H1 (cell line): Measurements from ENCODE around the gene LYPD6B. TPM values are rescaled to one million over a fixed set of nuclear protein-coding genes. Genes with fewer than 3 reads are reported as not detected.

ENCODE experiments used
- CTCF ChIA-PET: fragments of 300-600 bp; sonication (Branson Sonifier 250); formaldehyde crosslinking; loops from one replicate; lab custom pipeline; 2021; ENCODE audit not compliant: partially characterized antibody; lab: Charles Lee
- POLR2A ChIA-PET: fragments of 300-600 bp; sonication (Branson Sonifier 250); formaldehyde crosslinking; loops from one replicate; lab custom pipeline; 2021; ENCODE audit warnings: inconsistent platforms; ENCODE audit not compliant: partially characterized antibody; lab: Charles Lee
- DNase-seq, 2 experiments: peaks; one replicate each; pipeline versions ENCODE4 v3.0.0 to v3.0.0-alpha.2; 2010 to 2022; ENCODE audit warnings: low spot score in 2 of 2, low read depth in 1 of 2, mixed read lengths in 1 of 2
- FAIRE-seq: peaks from 2 replicates; lab custom pipeline; 2011; peaks lifted over from hg19 to GRCh38; lab: Jason Lieb, UNC
- H2AFZ ChIP-seq: 2 replicates; pipeline ENCODE4 v1.8.1; 2012; ENCODE audit warnings: low read length, inconsistent platforms
- H2AK5ac ChIP-seq: 2 replicates; pipeline ENCODE4 v1.6.1; 2013; ENCODE audit warnings: low read depth, low read length
- H2BK120ac ChIP-seq: replicated peaks from 2 replicates; pipeline ENCODE3; 2013; ENCODE audit warnings: low read depth, low read length, inconsistent platforms
- H2BK12ac ChIP-seq: 2 replicates; pipeline ENCODE4 v1.6.1; 2013; ENCODE audit warnings: low read depth, low read length
- H2BK15ac ChIP-seq: 2 replicates; pipeline ENCODE4 v1.6.1; 2013; ENCODE audit warnings: low read length
- H2BK20ac ChIP-seq: 2 replicates; pipeline ENCODE4 v1.6.1; 2013; ENCODE audit warnings: low read length
- H2BK5ac ChIP-seq: 2 replicates; pipeline ENCODE4 v1.6.1; 2013; ENCODE audit warnings: low read depth, low read length
- H3K14ac ChIP-seq: 2 replicates; pipeline ENCODE4 v1.6.1; 2013; ENCODE audit warnings: inconsistent platforms; ENCODE audit not compliant: insufficient read length
- H3K18ac ChIP-seq: 2 replicates; pipeline ENCODE4 v1.6.1; 2013; ENCODE audit warnings: low read length; ENCODE audit errors: extremely low read depth
- H3K23ac ChIP-seq: 2 replicates; pipeline ENCODE4 v1.6.1; 2013; ENCODE audit warnings: inconsistent platforms; ENCODE audit not compliant: insufficient read length
- H3K23me2 ChIP-seq: 2 replicates; pipeline ENCODE4 v1.6.1; 2013; ENCODE audit warnings: low read depth, low read length
- H3K27ac ChIP-seq: 2 replicates; pipeline ENCODE4 v1.6.1; 2011; ENCODE audit warnings: low read depth, low read length, inconsistent platforms
- H3K27me3 ChIP-seq, 4 experiments: replicated peaks in 1 of 4; 1 replicate in 1 of 4; 2 replicates in 3 of 4; pipeline versions ENCODE4 v1.6.1 to v1.8.1; 2011 to 2013; ENCODE audit warnings: low read length in 3 of 4, mild to moderate bottlenecking in 3 of 4, inconsistent platforms in 2 of 4, mixed read lengths in 2 of 4, moderate library complexity in 1 of 4; ENCODE audit not compliant: control insufficient read depth in 3 of 4, insufficient read depth in 3 of 4; ENCODE audit errors: extremely low read depth in 1 of 4
- H3K36me3 ChIP-seq, 4 experiments: 2 replicates each; pipeline versions ENCODE4 v1.6.1 to v1.8.1; 2011 to 2013; ENCODE audit warnings: mild to moderate bottlenecking in 4 of 4, low read length in 3 of 4, moderate library complexity in 2 of 4, control low read depth in 1 of 4, inconsistent platforms in 1 of 4; ENCODE audit not compliant: insufficient read depth in 4 of 4, control insufficient read depth in 2 of 4
- H3K4ac ChIP-seq: replicated peaks from 2 replicates; pipeline ENCODE3; 2013; ENCODE audit warnings: low read length, low read depth, mixed read lengths, inconsistent platforms; ENCODE audit not compliant: insufficient read length
- H3K4me1 ChIP-seq, 4 experiments: replicated peaks in 1 of 4; 1 replicate in 1 of 4; 2 replicates in 3 of 4; pipeline versions ENCODE4 v1.6.1 to v1.8.1; 2011 to 2013; ENCODE audit warnings: low read length in 3 of 4, inconsistent platforms in 2 of 4, mixed read lengths in 1 of 4; ENCODE audit not compliant: insufficient read depth in 4 of 4, control insufficient read depth in 3 of 4
- H3K4me2 ChIP-seq, 2 experiments: 2 replicates each; pipeline versions ENCODE4 v1.6.1 to v1.8.1; 2011 to 2013; ENCODE audit warnings: low read depth in 2 of 2, low read length in 2 of 2, control low read depth in 1 of 2, inconsistent platforms in 1 of 2, mild to moderate bottlenecking in 1 of 2; ENCODE audit not compliant: insufficient read depth in 1 of 2
- H3K4me3 ChIP-seq, 4 experiments: fragments of 200-600, 300-600 bp in 1 of 4; sonication (generic), shearing (Covaris generic), sonication (Bioruptor Twin) in 1 of 4; 2 replicates each; pipeline versions ENCODE4 v1.5.1 to v1.8.1; 2011 to 2016; ENCODE audit warnings: low read length in 4 of 4, low read depth in 3 of 4, control low read depth in 2 of 4, inconsistent platforms in 2 of 4, mild to moderate bottlenecking in 2 of 4, mixed read lengths in 1 of 4, moderate library complexity in 1 of 4; ENCODE audit not compliant: insufficient read depth in 2 of 4; ENCODE audit errors: extremely low read depth in 1 of 4
- H3K56ac ChIP-seq: replicated peaks from 2 replicates; pipeline ENCODE3; 2013; ENCODE audit warnings: low read depth, mild to moderate bottlenecking, mixed read lengths, low read length, inconsistent platforms; ENCODE audit not compliant: insufficient read length
- H3K79me1 ChIP-seq: 2 replicates; pipeline ENCODE4 v1.6.1; 2013; ENCODE audit warnings: low read depth, low read length, control low read depth
- H3K79me2 ChIP-seq, 2 experiments: 2 replicates each; pipeline versions ENCODE4 v1.6.1 to v1.8.1; 2012 to 2013; ENCODE audit warnings: low read length in 2 of 2, mild to moderate bottlenecking in 2 of 2, inconsistent platforms in 1 of 2; ENCODE audit not compliant: insufficient read depth in 2 of 2, control insufficient read depth in 1 of 2
- H3K9ac ChIP-seq, 4 experiments: replicated peaks in 1 of 4; 1 replicate in 1 of 4; 2 replicates in 3 of 4; pipeline versions ENCODE4 v1.6.1 to v1.8.1; 2011 to 2013; ENCODE audit warnings: low read depth in 3 of 4, low read length in 3 of 4, control low read depth in 2 of 4, mild to moderate bottlenecking in 2 of 4, moderate library complexity in 2 of 4, inconsistent platforms in 1 of 4; ENCODE audit errors: extremely low read depth in 1 of 4
- H3K9me3 ChIP-seq, 2 experiments: 2 replicates each; pipeline versions ENCODE4 v1.6.1 to v1.8.1; 2012 to 2013; ENCODE audit warnings: mild to moderate bottlenecking in 2 of 2, moderate library complexity in 2 of 2, control low read depth in 1 of 2, inconsistent platforms in 1 of 2, low read depth in 1 of 2, low read length in 1 of 2, mixed read lengths in 1 of 2; ENCODE audit not compliant: insufficient read depth in 2 of 2
- H4K20me1 ChIP-seq, 2 experiments: replicated peaks in 1 of 2; 2 replicates each; pipeline versions ENCODE3 to v1.8.1; 2011 to 2013; ENCODE audit warnings: inconsistent platforms in 2 of 2, low read length in 2 of 2, mild to moderate bottlenecking in 1 of 2; ENCODE audit not compliant: insufficient read depth in 2 of 2, control insufficient read depth in 1 of 2
- H4K5ac ChIP-seq: 2 replicates; pipeline ENCODE4 v1.6.1; 2013; ENCODE audit warnings: low read length, low read depth, mixed read lengths, inconsistent platforms; ENCODE audit not compliant: insufficient read length
- H4K8ac ChIP-seq: 2 replicates; pipeline ENCODE4 v1.8.0; 2013; ENCODE audit warnings: mild to moderate bottlenecking, moderate library complexity, low read length, inconsistent platforms; ENCODE audit not compliant: insufficient read depth; ENCODE audit errors: extremely low read depth
- H4K91ac ChIP-seq: replicated peaks from 2 replicates; pipeline ENCODE3; 2013; ENCODE audit warnings: low read length, mixed read lengths, inconsistent platforms; ENCODE audit not compliant: insufficient read length
- ASH2L ChIP-seq: fragments of 200-600, 300-600 bp; sonication (generic); IDR thresholded peaks from one replicate; pipeline ENCODE4 v1.7.1; 2017; ENCODE audit warnings: low read length
- BCL11A ChIP-seq, 2 experiments: IDR thresholded peaks; one replicate each; pipeline ENCODE4 v1.6.1; 2011; ENCODE audit warnings: low read depth in 2 of 2, low read length in 2 of 2, mild to moderate bottlenecking in 2 of 2
- CBX5 ChIP-seq: fragments of 300-800, 300-1000 bp; sonication (generic); IDR thresholded peaks from 2 replicates; pipeline ENCODE4 v1.7.1; 2016; ENCODE audit warnings: antibody characterized with exemption, low read length, low read depth
- CHD1 ChIP-seq: IDR thresholded peaks from 2 replicates; pipeline ENCODE4 v1.6.1; 2012; ENCODE audit warnings: low read depth, low read length, improper control_type of control experiment
- EZH2 ChIP-seq: fragments of 200-600 bp; sonication (generic); IDR thresholded peaks from 2 replicates; pipeline ENCODE4 v1.7.1; 2012; ENCODE audit warnings: low read depth, mild to moderate bottlenecking, moderate library complexity, low read length, inconsistent platforms; ENCODE audit not compliant: severe bottlenecking
- FOSL1 ChIP-seq: IDR thresholded peaks from 2 replicates; pipeline ENCODE4 v1.6.1; 2011; ENCODE audit warnings: mild to moderate bottlenecking, low read depth, low read length, moderate library complexity; ENCODE audit not compliant: insufficient read depth
- GTF2F1 ChIP-seq: IDR thresholded peaks from 2 replicates; pipeline ENCODE4 v1.6.1; 2012; ENCODE audit warnings: low read depth, low read length, improper control_type of control experiment, borderline replicate concordance
- NANOG ChIP-seq: IDR thresholded peaks from 2 replicates; pipeline ENCODE4 v1.6.1; 2011; ENCODE audit warnings: low read length, low read depth, mild to moderate bottlenecking, inconsistent platforms; ENCODE audit not compliant: insufficient read depth, poor library complexity, severe bottlenecking
- RAD21 ChIP-seq, 2 experiments: IDR thresholded peaks in 1 of 2; conservative IDR thresholded peaks in 1 of 2; 2 replicates each; pipeline ENCODE4 v1.6.1; 2011; ENCODE audit warnings: low read depth in 2 of 2, low read length in 2 of 2, improper control_type of control experiment in 1 of 2, inconsistent platforms in 1 of 2, mild to moderate bottlenecking in 1 of 2, moderate library complexity in 1 of 2
- SIX5 ChIP-seq: IDR thresholded peaks from 2 replicates; pipeline ENCODE4 v1.6.1; 2011; ENCODE audit warnings: mild to moderate bottlenecking, low read depth, low read length
- SP4 ChIP-seq: IDR thresholded peaks from 2 replicates; pipeline ENCODE4 v1.6.1; 2012; ENCODE audit warnings: low read length, inconsistent platforms
- TAF7 ChIP-seq: optimal IDR thresholded peaks from 2 replicates; pipeline ENCODE3; 2011; ENCODE audit warnings: low read depth, mild to moderate bottlenecking, inconsistent platforms, low read length, moderate library complexity, borderline replicate concordance
- TCF12 ChIP-seq: IDR thresholded peaks from 2 replicates; pipeline ENCODE4 v1.6.1; 2011; ENCODE audit warnings: low read depth, mild to moderate bottlenecking, low read length
- WGBS, 2 experiments: shearing (Covaris generic) in 1 of 2; methylation state at CpG; one replicate each; pipeline versions ENCODE4 v1.1.6 to v1.1.7; 2013 to 2015; ENCODE audit warnings: low lambda C conversion rate in 2 of 2, mixed read lengths in 2 of 2, inconsistent platforms in 1 of 2, low coverage in 1 of 2, missing lambda C conversion rate in 1 of 2; ENCODE audit not compliant: insufficient replicate concordance in 2 of 2, insufficient coverage in 1 of 2, insufficient read length in 1 of 2; ENCODE audit errors: extremely low coverage in 1 of 2, missing lambda C conversion rate in 1 of 2; 5-methylcytosine and 5-hydroxymethylcytosine counted together
- polyA plus RNA-seq, 7 experiments: library from polyadenylated mRNA; depleted of rRNA in 3 of 7; stranded (reverse) in 5 of 7; unstranded in 2 of 7; fragments of >200 nt in 5 of 7; fragments of 200-250 nt in 2 of 7; gene quantifications; 1 replicate in 5 of 7; 2 replicates in 1 of 7; 4 replicates in 1 of 7; pipeline versions ENCODE4 v1.2.1 to v1.2.3, GENCODE V29; 2011 to 2013; ENCODE audit warnings: missing spikeins in 2 of 7, mixed read lengths in 2 of 7
- total RNA-seq: library from RNA; stranded (reverse); fragmentation: NEBNext Ultra II Directional; extraction: Animal tissue kit (Norgen Biotek cat#: 25700); gene quantifications from 2 replicates; pipeline ENCODE4 v1.2.1, GENCODE V29; 2021
- TF ChIP-seq, protein P1 (sequence below): IDR thresholded peaks from 2 replicates; pipeline ENCODE4 v1.6.1; 2012; ENCODE audit warnings: inconsistent platforms

LYPD6B gene
- total and polyA plus RNA-seq, 2 of the 8 experiments (the other 6 are each of a cell fraction or from before 2014, with no cell fraction given) = 2.2 to 3.5 TPM

DNA sequence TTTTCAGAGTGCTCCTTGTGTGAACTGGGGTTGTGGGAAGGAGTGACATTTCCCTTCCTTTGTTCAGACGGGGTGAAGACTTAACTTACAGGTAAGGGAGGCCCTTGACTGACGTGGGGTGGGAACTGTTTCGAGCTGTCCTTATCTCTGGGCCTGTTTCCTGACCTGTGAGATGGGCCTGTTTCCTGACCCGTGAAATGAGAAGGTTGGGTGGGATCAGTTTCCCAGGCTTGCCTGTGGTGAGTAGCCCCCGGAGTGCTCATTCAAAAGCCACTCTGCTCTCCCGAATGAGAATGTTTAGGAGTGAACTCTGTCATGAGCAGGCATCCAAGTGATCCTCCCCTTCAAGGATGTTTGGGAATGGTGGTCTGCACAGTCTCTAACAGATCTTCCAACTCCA is 4.1 kb upstream of the LYPD6B start:
- H3K14ac ChIP-seq = no peak overlapping the region
- no peak overlapping the region for H3K4me3 ChIP-seq
- H2BK20ac ChIP-seq = no peak overlapping the region
- H4K91ac ChIP-seq = no peak overlapping the region
- no peak overlapping the region for H4K8ac ChIP-seq
- peaks cover 2 to 8% (median 4%) of the 10 kb centered on the region in 4 experiments; a peak in 5 of 7 replicates for H3K4me1 ChIP-seq
- H3K27me3 ChIP-seq = peaks cover 0 to 20% (median 12%) of the 10 kb centered on the region in 4 experiments; a peak in 6 of 7 replicates
- H3K56ac ChIP-seq = no peak overlapping the region
- no peak overlapping the region for H2AFZ ChIP-seq
- no peak overlapping the region for H3K9ac ChIP-seq
- no peak overlapping the region for H3K23ac ChIP-seq
- H3K4ac ChIP-seq = no peak overlapping the region
- no peak overlapping the region for H2BK120ac ChIP-seq
- no peak overlapping the region for H3K18ac ChIP-seq
- no peaks in the 10 kb centered on the region for H4K20me1 ChIP-seq
- H3K79me1 ChIP-seq = no peaks in the 10 kb centered on the region
- H2BK5ac ChIP-seq = no peak overlapping the region
- H3K79me2 ChIP-seq = no peaks in the 10 kb centered on the region
- H3K23me2 ChIP-seq = peaks cover 8% of the 10 kb centered on the region; the same call in 1 of the 2 replicates
- H3K4me2 ChIP-seq = no peak overlapping the region
- no peak overlapping the region for H2BK12ac ChIP-seq
- no peak overlapping the region for H2BK15ac ChIP-seq
- ChIA-PET POLR2A (interaction anchor here (1.7 kb wide), 1 partner anchor 9 kb away, joined by 4 read pairs; no protein-coding TSS in a partner anchor), CTCF (interaction anchor here (0.6 to 22.0 kb wide), 9 partner anchors 8 to 759 kb away, joined by 3 to 277 read pairs (median 3); no protein-coding TSS in a partner anchor)
- DNase-seq = no peak
- H3K36me3 ChIP-seq = no peaks in the 10 kb centered on the region
- no peak overlapping the region for H3K27ac ChIP-seq
- no peaks in the 10 kb centered on the region for H3K9me3 ChIP-seq
- H4K5ac ChIP-seq = no peak overlapping the region
- no peak overlapping the region for H2AK5ac ChIP-seq
- no peak for FAIRE-seq
- 88% methylated on average over 6 of the region's 6 CpGs; no CpG with 5 or more reads in 1 of the 2 experiments for WGBS, 2 experiments
- TF ChIP-seq GTF2F1 (no peak), TCF12 (no peak), CHD1 (no peak), NANOG (no peak), CBX5 (no peak), SIX5 (no peak), RAD21 (IDR thresholded peaks at IDR 0.05 in 1 of 2, conservative IDR thresholded peaks at IDR 0.05 in 1 of 2; ENCODE audit: low read depth in 2 of 2, low read length in 2 of 2) (no peak), EZH2 (no peak), SP4 (no peak), ASH2L (no peak), TAF7 (no peak), BCL11A (IDR thresholded peaks at IDR 0.05; ENCODE audit: low read depth in 2 of 2, low read length in 2 of 2) (no peak), FOSL1 (no peak)
- TF ChIP-seq, protein P1, sequence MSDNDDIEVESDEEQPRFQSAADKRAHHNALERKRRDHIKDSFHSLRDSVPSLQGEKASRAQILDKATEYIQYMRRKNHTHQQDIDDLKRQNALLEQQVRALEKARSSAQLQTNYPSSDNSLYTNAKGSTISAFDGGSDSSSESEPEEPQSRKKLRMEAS = no peak
